Esophagus muscularis mucosa (tissue), 4 donors: Measurements from ENCODE around the gene MID2. TPM values are rescaled to one million over a fixed set of nuclear protein-coding genes. Genes with fewer than 3 reads are reported as not detected.
"Not testable (repeated sequence)": the region's sequence is repeated elsewhere in the genome, so short reads cannot be mapped to it uniquely, and the experiment has no call there.

Source experiments
- DNase-seq: peaks from one replicate; pipeline ENCODE4 v3.0.0-alpha.2; 2017; ENCODE audit errors: extremely low spot score
- H3K27ac ChIP-seq, 4 donors: fragments of 200-600 bp; sonication (generic); replicated peaks in 1 of 4; 1 replicate in 3 of 4; 2 replicates in 1 of 4; pipeline ENCODE4 v1.5.1; 2016 to 2019; ENCODE audit warnings: mild to moderate bottlenecking in 1 of 4
- H3K27me3 ChIP-seq, 4 donors: fragments of 200-600 bp; sonication (generic); one replicate each; pipeline versions ENCODE4 v1.5.1 to v1.6.0; 2016 to 2019
- H3K36me3 ChIP-seq, 4 donors: fragments of 200-600 bp; sonication (generic); one replicate each; pipeline ENCODE4 v1.5.1; 2016 to 2019
- H3K4me1 ChIP-seq, 4 donors: fragments of 200-600 bp; sonication (generic); one replicate each; pipeline ENCODE4 v1.5.1; 2016 to 2019
- H3K4me3 ChIP-seq, 4 donors: fragments of 200-600 bp; sonication (generic); 1 replicate in 2 of 4; 2 replicates in 2 of 4; pipeline ENCODE4 v1.5.1; 2016 to 2019; ENCODE audit warnings: mild to moderate bottlenecking in 4 of 4, moderate library complexity in 1 of 4
- H3K9me3 ChIP-seq, 4 donors: fragments of 200-600 bp; sonication (generic); 1 replicate in 3 of 4; 2 replicates in 1 of 4; pipeline ENCODE4 v1.5.1; 2016 to 2019
- EP300 ChIP-seq: sonication (generic); formaldehyde crosslinking; IDR thresholded peaks from one replicate; pipeline ENCODE4 v1.6.1; 2017; ENCODE audit warnings: antibody characterized with exemption
- POLR2A ChIP-seq: fragments of 450-650 bp; IDR thresholded peaks from one replicate; pipeline ENCODE4 v1.6.1; 2017; ENCODE audit warnings: antibody characterized with exemption, moderate library complexity, mild to moderate bottlenecking, low read depth
- POLR2AphosphoS5 ChIP-seq, 2 donors: sonication (generic); formaldehyde crosslinking; IDR thresholded peaks; one replicate each; pipeline ENCODE4 v1.6.1; 2017; ENCODE audit warnings: antibody characterized with exemption in 2 of 2
- WGBS: methylation state at CpG from one replicate; pipeline ENCODE4 v1.1.5; 2018; 5-methylcytosine and 5-hydroxymethylcytosine counted together
- intact Hi-C: fragments of 100-400 bp; cut with DNase I; formaldehyde crosslinking; loops from one replicate; pipeline ENCODE4 v1.15.1; 2023
- total RNA-seq, 4 donors: library from RNA; depleted of rRNA; stranded (reverse); fragments of >200 nt; gene quantifications; one replicate each; pipeline versions ENCODE4 v1.1.0 to v1.2.1, GENCODE V29; 2016
- TF ChIP-seq, protein P1 (sequence below), 3 experiments: fragments of 200-600 bp in 2 of 3; fragments of 450-650 bp in 1 of 3; sonication (generic) in 2 of 3; IDR thresholded peaks; one replicate each; pipeline ENCODE4 v1.5.1; 2017 to 2019; ENCODE audit warnings: antibody characterized with exemption in 3 of 3, mild to moderate bottlenecking in 2 of 3, moderate library complexity in 1 of 3

Gene MID2
- total RNA-seq, 4 donors from 2014 or later: 37.1 to 65.9 (median 52.4) TPM

DNA sequence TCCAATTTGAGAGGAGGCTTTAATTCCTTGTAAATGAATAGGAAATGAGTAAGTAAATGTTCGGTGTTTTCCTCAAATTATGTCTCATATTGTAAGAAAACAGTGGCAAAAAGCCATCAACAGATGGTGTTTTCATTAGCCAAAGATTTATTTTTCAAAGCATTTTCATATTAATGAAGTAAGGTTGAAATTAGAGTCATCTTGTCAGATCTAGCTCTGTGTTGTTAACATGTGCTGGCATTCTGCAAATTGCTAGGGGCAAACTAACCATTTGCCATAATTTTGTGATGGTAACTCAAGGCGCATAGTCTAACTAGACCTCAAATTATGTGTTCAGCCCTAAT, 24.7 kb downstream of the MID2 start:
- Histone ChIP-seq H3K27ac (no peak overlapping the region), H3K27me3 (no peaks in the 10 kb centered on the region), H3K4me3 (no peak overlapping the region), H3K4me1 (peaks cover 5 to 23% (median 13%) of the 10 kb centered on the region in 4 donors), H3K36me3 (peaks cover 0 to 3% (median 0%) of the 10 kb centered on the region in 4 donors), H3K9me3 (no peaks in the 10 kb centered on the region)
- TF ChIP-seq EP300 (no peak), POLR2AphosphoS5 (IDR thresholded peaks at IDR 0.05) (no peak), POLR2A (no peak)
- TF ChIP-seq, protein P1, sequence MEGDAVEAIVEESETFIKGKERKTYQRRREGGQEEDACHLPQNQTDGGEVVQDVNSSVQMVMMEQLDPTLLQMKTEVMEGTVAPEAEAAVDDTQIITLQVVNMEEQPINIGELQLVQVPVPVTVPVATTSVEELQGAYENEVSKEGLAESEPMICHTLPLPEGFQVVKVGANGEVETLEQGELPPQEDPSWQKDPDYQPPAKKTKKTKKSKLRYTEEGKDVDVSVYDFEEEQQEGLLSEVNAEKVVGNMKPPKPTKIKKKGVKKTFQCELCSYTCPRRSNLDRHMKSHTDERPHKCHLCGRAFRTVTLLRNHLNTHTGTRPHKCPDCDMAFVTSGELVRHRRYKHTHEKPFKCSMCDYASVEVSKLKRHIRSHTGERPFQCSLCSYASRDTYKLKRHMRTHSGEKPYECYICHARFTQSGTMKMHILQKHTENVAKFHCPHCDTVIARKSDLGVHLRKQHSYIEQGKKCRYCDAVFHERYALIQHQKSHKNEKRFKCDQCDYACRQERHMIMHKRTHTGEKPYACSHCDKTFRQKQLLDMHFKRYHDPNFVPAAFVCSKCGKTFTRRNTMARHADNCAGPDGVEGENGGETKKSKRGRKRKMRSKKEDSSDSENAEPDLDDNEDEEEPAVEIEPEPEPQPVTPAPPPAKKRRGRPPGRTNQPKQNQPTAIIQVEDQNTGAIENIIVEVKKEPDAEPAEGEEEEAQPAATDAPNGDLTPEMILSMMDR (IDR thresholded peaks at IDR 0.05): no peak
- intact Hi-C loops: no loop called here
- 70% methylated on average over 2 of the region's 2 CpGs for WGBS
- no peak for DNase-seq

DNA sequence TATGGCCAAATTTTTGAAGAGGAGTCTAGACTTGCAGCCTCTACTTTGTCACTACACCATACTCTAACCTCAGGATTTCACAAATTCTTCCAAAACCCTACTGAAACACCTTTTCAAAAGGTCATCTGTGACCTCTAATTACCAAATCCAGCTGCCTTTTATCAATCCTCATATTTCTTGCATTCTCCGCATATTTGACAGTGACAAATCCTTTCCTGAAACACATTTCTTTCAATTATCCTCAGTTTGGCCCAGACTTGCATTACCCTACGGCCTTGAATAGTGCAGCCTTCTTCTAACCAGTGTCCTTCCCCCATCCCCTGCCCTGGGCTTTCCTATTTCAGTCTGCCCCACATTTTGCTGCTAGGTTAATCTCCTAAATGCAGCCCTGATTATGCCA, 25.5 kb downstream of the MID2 start:
- H3K9me3 ChIP-seq: no peaks in the 10 kb centered on the region
- intact Hi-C loops: no loop called here
- WGBS: 60% methylated on average over 2 of the region's 2 CpGs
- H3K36me3 ChIP-seq: peaks cover 0 to 3% (median 0%) of the 10 kb centered on the region in 4 donors
- no peak for DNase-seq
- H3K4me1 ChIP-seq: peaks cover 5 to 23% (median 13%) of the 10 kb centered on the region in 4 donors
- H3K4me3 ChIP-seq: no peak overlapping the region
- TF ChIP-seq, protein P1 (IDR thresholded peaks at IDR 0.05): no peak
- TF ChIP-seq POLR2A (no peak), EP300 (no peak), POLR2AphosphoS5 (IDR thresholded peaks at IDR 0.05) (no peak)
- H3K27ac ChIP-seq: no peak overlapping the region
- no peaks in the 10 kb centered on the region for H3K27me3 ChIP-seq

DNA sequence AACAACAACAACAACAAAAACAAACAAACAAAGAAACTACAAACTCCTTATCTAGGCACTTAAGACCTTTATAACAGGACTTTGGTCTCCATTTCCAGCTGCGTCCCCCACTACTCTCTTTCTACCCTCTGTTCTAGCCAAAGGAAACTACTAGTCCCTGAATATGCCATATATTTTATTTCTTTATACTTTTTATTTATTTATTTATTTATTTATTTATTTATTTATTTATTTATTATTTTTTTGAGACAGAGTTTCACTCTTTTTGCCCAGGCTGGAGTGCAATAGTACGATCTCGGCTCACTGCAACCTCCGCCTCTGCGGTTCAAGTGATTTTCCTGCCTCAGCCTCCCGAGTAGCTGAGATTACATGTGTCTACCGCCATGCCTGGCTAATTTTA, 26.0 kb downstream of the MID2 start:
- WGBS: 89% methylated on average over 7 of the region's 7 CpGs
- intact Hi-C loops, H3K9me3 ChIP-seq, H3K36me3 ChIP-seq, H3K4me3 ChIP-seq, H3K27ac ChIP-seq, H3K27me3 ChIP-seq, DNase-seq: not testable (repeated sequence)
- H3K4me1 ChIP-seq: peaks cover 5 to 23% (median 13%) of the 10 kb centered on the region in 4 donors

DNA sequence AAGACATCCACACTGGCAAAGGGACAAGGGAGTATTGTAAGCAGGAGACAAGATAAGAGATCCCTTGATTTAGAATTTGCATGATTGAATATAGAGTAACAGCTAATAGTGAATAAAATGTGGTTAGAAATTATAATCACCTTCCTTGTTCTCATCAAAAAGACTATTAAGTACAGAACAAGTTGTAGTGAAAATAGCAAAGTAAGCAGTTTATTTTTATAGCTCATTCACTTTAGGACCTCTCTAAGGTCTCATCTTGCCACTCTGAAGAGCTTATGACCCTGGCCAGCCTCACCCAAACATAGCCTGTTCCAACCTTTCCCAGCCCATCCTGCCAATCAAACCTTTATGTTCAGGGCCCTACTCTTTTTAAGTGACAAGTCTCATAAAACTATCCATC, 30.6 kb downstream of the MID2 start:
- no peak for DNase-seq
- intact Hi-C loops: no loop called here
- H3K9me3 ChIP-seq: no peaks in the 10 kb centered on the region
- peaks cover 0 to 5% (median 0%) of the 10 kb centered on the region in 4 donors for H3K36me3 ChIP-seq
- H3K27me3 ChIP-seq: no peaks in the 10 kb centered on the region
- no peak overlapping the region for H3K4me3 ChIP-seq
- H3K27ac ChIP-seq: no peak overlapping the region
- H3K4me1 ChIP-seq: peaks cover 0 to 4% (median 0%) of the 10 kb centered on the region in 4 donors
- no peak for TF ChIP-seq EP300
- TF ChIP-seq, protein P1 (IDR thresholded peaks at IDR 0.05): no peak
- no peak for TF ChIP-seq POLR2AphosphoS5 (IDR thresholded peaks at IDR 0.05)
- TF ChIP-seq POLR2A: no peak

DNA sequence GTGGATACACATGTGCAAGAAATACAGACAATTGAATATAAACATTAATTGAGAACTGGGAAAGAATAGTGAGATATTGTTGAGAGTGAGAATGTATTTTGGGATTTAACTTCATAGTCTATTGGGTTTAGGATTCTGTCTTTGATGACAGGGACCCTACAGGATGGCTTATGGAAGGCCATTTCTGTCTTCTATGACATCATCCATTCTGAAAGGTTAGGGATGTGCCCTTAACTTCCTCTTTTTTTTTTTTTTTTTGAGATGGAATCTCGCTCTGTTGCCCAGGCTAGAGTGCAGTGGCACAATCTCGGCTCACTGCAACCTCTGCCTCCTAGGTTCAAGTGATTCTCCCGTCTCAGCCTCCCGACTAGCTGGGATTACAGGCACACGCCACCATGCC, 31.4 kb downstream of the MID2 start:
- H3K4me3 ChIP-seq, H3K9me3 ChIP-seq, H3K4me1 ChIP-seq, H3K27ac ChIP-seq, DNase-seq, H3K27me3 ChIP-seq, H3K36me3 ChIP-seq, intact Hi-C loops: not testable (repeated sequence)
- 82% methylated on average over 5 of the region's 5 CpGs for WGBS

DNA sequence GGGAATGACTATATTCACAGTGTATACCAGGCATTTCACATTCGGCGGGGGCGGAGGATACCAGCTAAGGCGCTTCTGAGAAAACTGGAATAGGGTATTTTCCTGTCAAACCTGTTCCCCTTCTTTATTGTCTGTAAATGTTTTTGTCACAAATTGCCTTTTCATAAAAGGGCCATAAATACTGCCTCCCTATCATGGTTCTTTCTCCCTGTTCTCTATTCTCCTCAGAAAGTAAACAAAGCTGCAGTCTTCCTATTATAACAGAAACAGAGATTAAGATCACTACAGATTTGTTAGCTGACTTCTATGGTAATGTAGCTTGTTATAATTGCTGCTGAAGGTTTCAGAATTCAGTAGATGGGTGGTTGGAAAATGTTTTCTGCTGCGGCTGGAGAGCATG, 32.2 kb downstream of the MID2 start:
- H3K27ac ChIP-seq: no peak overlapping the region
- H3K27me3 ChIP-seq: no peaks in the 10 kb centered on the region
- no peak overlapping the region for H3K4me3 ChIP-seq
- DNase-seq: no peak
- no peaks in the 10 kb centered on the region for H3K9me3 ChIP-seq
- no peaks in the 10 kb centered on the region for H3K4me1 ChIP-seq
- H3K36me3 ChIP-seq: peaks cover 0 to 6% (median 0%) of the 10 kb centered on the region in 4 donors
- no peak for TF ChIP-seq POLR2AphosphoS5 (IDR thresholded peaks at IDR 0.05)
- no peak for TF ChIP-seq EP300
- no peak for TF ChIP-seq POLR2A
- TF ChIP-seq, protein P1 (IDR thresholded peaks at IDR 0.05): no peak
- 86% methylated on average over 5 of the region's 5 CpGs for WGBS
- intact Hi-C loops: no loop called here
